ENCODE data around the gene TNFAIP8L3. TPM values are rescaled to one million over a fixed set of nuclear protein-coding genes. Genes with fewer than 3 reads are reported as not detected.

The TNFAIP8L3 gene
- polyA plus RNA-seq, 1 experiment = 0.30 TPM

DNA sequence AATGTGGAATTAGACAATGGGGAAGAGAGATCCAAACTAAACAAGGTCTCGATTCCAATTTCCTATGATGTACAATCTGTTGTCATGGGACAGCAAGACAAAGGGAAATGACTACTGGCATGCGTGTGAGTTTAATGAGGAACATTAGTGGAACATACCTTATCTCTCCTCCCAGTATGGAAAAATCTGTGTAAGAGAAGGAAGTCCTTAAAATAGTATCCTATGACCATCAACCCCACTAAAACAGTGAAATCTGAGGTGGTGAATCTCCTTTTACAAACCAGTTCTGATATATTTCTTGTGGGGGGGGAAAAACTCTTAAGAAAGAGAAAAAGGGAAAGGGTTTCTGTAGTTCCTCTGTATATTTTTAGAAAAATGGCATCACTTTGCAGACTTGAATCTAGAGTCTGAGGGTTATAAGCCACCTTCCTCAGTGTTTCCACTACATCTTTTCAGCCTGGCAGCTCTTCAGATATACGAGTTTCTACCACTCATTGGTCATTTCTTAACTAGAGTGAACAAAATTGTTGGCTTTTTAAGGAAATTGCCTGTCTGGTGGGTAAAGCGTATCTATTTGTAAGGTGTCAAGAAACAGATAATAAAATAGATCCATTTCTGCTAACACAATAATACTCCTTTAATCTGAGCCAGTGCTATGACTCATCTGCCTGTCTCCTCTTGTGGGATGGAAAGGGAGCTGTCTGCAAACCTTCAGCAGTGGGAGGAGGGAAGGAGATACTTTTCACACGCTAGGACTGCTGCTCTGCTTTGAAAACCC lies 3.0 kb upstream of the TNFAIP8L3 start:
- DNase-seq (ENCODE audit: low read depth, low spot score) = no peak
- ChIA-PET POLR2A (no interaction called here), CTCF (interaction anchor here (0.6 to 1.1 kb wide), 2 partner anchors 65 to 66 kb away, joined by 4 read pairs; no protein-coding TSS in a partner anchor)
- Histone ChIP-seq H3K9me3 (ENCODE audit: control insufficient read depth, insufficient read depth, low read length) (no peaks in the 10 kb centered on the region; the same call in 1 of the 2 replicates), H3K27ac (ENCODE audit: low read depth, low read length) (no peak overlapping the region), H3K4me3 (ENCODE audit: low read depth, low read length) (no peak overlapping the region), H3K27me3 (ENCODE audit: control insufficient read depth, insufficient read depth, low read length) (peaks cover 43% of the 10 kb centered on the region)
- TF ChIP-seq, protein P1, sequence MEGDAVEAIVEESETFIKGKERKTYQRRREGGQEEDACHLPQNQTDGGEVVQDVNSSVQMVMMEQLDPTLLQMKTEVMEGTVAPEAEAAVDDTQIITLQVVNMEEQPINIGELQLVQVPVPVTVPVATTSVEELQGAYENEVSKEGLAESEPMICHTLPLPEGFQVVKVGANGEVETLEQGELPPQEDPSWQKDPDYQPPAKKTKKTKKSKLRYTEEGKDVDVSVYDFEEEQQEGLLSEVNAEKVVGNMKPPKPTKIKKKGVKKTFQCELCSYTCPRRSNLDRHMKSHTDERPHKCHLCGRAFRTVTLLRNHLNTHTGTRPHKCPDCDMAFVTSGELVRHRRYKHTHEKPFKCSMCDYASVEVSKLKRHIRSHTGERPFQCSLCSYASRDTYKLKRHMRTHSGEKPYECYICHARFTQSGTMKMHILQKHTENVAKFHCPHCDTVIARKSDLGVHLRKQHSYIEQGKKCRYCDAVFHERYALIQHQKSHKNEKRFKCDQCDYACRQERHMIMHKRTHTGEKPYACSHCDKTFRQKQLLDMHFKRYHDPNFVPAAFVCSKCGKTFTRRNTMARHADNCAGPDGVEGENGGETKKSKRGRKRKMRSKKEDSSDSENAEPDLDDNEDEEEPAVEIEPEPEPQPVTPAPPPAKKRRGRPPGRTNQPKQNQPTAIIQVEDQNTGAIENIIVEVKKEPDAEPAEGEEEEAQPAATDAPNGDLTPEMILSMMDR (IDR thresholded peaks at IDR 0.05; ENCODE audit: low read depth, low read length) = no peak

DNA sequence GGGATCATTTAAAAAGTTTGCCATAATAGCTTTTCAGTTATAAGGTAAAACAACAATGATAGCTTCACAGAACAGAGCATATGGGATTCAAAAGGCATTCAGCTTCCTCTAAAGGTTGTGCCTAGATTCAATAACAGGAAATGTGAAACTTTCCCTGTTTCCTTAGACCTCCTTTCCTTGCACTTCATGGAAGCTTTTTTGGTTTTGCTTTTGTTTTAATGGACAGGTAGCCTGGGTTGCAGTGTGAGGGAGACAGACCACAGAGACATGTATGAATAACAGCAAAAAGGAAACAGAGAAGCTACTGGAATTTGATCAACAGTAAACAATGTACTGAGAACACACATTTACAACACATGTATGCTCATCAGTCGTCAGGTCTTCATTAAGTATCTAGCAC lies 2.3 kb upstream of the TNFAIP8L3 start:
- Histone ChIP-seq H3K9me3 (ENCODE audit: control insufficient read depth, insufficient read depth, low read length) (no peaks in the 10 kb centered on the region; the same call in 1 of the 2 replicates), H3K27me3 (ENCODE audit: control insufficient read depth, insufficient read depth, low read length) (peaks cover 50% of the 10 kb centered on the region), H3K4me3 (ENCODE audit: low read depth, low read length) (no peak overlapping the region), H3K27ac (ENCODE audit: low read depth, low read length) (no peak overlapping the region)
- DNase-seq (ENCODE audit: low read depth, low spot score) = no peak
- POLR2A ChIA-PET = no interaction called here
- TF ChIP-seq, protein P1 (IDR thresholded peaks at IDR 0.05; ENCODE audit: low read depth, low read length) = no peak
- CTCF ChIA-PET = interaction anchor here (0.8 to 1.1 kb wide), 2 partner anchors 66 to 96 kb away, joined by 4 read pairs; no protein-coding TSS in a partner anchor

GRCh38 chr15:51095681-51096331 lies 1.1 kb upstream of the TNFAIP8L3 start:
- no peak overlapping the region for H3K4me3 ChIP-seq (ENCODE audit: low read depth, low read length)
- no peak overlapping the region for H3K27ac ChIP-seq (ENCODE audit: low read depth, low read length)
- no peak for DNase-seq (ENCODE audit: low read depth, low spot score)
- H3K9me3 ChIP-seq (ENCODE audit: control insufficient read depth, insufficient read depth, low read length) = no peaks in the 10 kb centered on the region; the same call in 1 of the 2 replicates
- ChIA-PET CTCF (no interaction called here), POLR2A (no interaction called here)
- peaks cover 49% of the 10 kb centered on the region for H3K27me3 ChIP-seq (ENCODE audit: control insufficient read depth, insufficient read depth, low read length)
- TF ChIP-seq, protein P1 (IDR thresholded peaks at IDR 0.05; ENCODE audit: low read depth, low read length) = no peak

DNA sequence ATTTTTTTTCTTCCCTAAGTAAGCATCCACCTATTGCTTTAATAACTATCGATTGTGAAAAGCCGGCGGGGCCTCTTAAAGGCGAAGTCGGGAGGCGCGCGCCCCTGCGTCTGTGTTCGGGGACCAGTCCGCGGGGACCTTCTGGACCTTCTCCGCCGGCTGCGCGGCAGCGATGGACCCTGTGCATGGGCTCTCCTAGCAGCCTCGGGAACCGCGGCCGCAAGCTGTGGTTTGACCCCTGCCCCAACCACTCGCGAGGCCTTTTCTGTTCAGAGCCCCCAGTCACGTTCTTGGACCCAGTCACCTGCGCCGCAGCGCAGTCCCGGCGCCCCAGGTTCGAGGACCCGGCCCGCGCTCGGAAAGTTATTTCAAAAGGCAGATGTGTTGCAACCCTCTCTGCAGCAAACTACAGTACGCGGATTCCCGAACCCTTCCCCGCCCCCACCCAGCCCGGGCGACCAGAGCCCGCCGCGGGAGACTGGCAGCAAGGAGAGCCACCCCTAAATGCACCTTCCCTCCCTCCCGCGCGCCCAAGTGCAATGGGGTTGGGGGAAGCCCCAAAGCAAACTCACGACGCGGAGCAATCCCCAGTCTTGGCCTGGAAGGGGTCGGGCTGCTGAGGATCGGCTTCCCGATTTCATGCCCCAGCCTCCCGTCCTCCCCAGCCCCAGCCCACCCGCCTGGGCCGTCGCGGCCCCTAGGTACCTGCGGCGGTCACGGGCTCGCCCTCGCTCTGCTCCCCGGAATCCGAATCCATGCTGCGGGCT lies 684 bp downstream of the TNFAIP8L3 start:
- POLR2A ChIA-PET = interaction anchor here (0.7 kb wide), 1 partner anchor 14 kb away, joined by 6 read pairs; no protein-coding TSS in a partner anchor
- Histone ChIP-seq H3K27me3 (ENCODE audit: control insufficient read depth, insufficient read depth, low read length) (peaks cover 49% of the 10 kb centered on the region), H3K9me3 (ENCODE audit: control insufficient read depth, insufficient read depth, low read length) (no peaks in the 10 kb centered on the region; the same call in 1 of the 2 replicates), H3K4me3 (ENCODE audit: low read depth, low read length) (peak overlapping the region; percentile 58), H3K27ac (ENCODE audit: low read depth, low read length) (no peak overlapping the region)
- TF ChIP-seq, protein P1 (IDR thresholded peaks at IDR 0.05; ENCODE audit: low read depth, low read length) = no peak
- CTCF ChIA-PET = interaction anchor here (0.7 kb wide), 1 partner anchor 39 kb away, joined by 7 read pairs; no protein-coding TSS in a partner anchor
- no peak for DNase-seq (ENCODE audit: low read depth, low spot score)
